Vagina (tissue), 2 donors: Measurements from ENCODE around the gene PPP1R3C.

ENCODE experiments used
- CTCF ChIP-seq, 3 experiments: fragments of 450-650 bp in 2 of 3; fragments of 200-600 bp in 1 of 3; sonication (generic) in 1 of 3; IDR thresholded peaks; one replicate each; pipeline ENCODE4 v1.5.1; 2017 to 2019; ENCODE audit warnings: antibody characterized with exemption in 3 of 3, mild to moderate bottlenecking in 2 of 3, moderate library complexity in 2 of 3
- POLR2A ChIP-seq, 2 donors: fragments of 450-650 bp; IDR thresholded peaks; one replicate each; pipeline ENCODE4 v1.6.1; 2017; ENCODE audit warnings: antibody characterized with exemption in 2 of 2, mild to moderate bottlenecking in 2 of 2, moderate library complexity in 2 of 2
- POLR2AphosphoS5 ChIP-seq, 2 donors: sonication (generic); formaldehyde crosslinking; IDR thresholded peaks; one replicate each; pipeline ENCODE4 v1.9.0; 2017; ENCODE audit warnings: antibody characterized with exemption in 2 of 2, mild to moderate bottlenecking in 2 of 2, low read depth in 1 of 2; ENCODE audit not compliant: insufficient read depth in 1 of 2

GRCh38 chr10:91590142-91590903 lies 42.5 kb downstream of the PPP1R3C start:
- no peak for TF ChIP-seq CTCF (IDR thresholded peaks at IDR 0.05)
- TF ChIP-seq POLR2A (IDR thresholded peaks at IDR 0.05) = no peak
- TF ChIP-seq POLR2AphosphoS5 (IDR thresholded peaks at IDR 0.05; ENCODE audit: insufficient read depth in 1 of 2, low read depth in 1 of 2) = peak; percentile 25 to 43
